ENCODE results near the gene SLC17A7. TPM values are rescaled to one million over a fixed set of nuclear protein-coding genes. Genes with fewer than 3 reads are reported as not detected.

Gene SLC17A7
- total and polyA plus RNA-seq, 2 of the 8 experiments (the other 6 are each of a cell fraction or from before 2014, with no cell fraction given), result 2.7 to 3.0 TPM

- TF ChIP-seq CHD7 (IDR thresholded peaks at IDR 0.05; ENCODE audit: insufficient replicate concordance, low read length) (no peak), ASH2L (IDR thresholded peaks at IDR 0.05; ENCODE audit: low read length) (peak; percentile 47), CHD2 (IDR thresholded peaks at IDR 0.05; ENCODE audit: low read length) (no peak), FOSL1 (IDR thresholded peaks at IDR 0.05; ENCODE audit: insufficient read depth, low read depth, low read length) (no peak), EGR1 (IDR thresholded peaks at IDR 0.05; ENCODE audit: borderline replicate concordance, low read depth, low read length) (no peak)
These were observed 32.7 kb upstream of the SLC17A7 start, which contains the start of gene FLT3LG (continued) for GRCh38 chr19:49473868-49474541.
